Mesendoderm (in vitro differentiated cells): ENCODE data around the gene MRPS2.

Experiments
- DNase-seq: peaks from one replicate; pipeline ENCODE4 v3.0.0; 2013
- H2AK5ac ChIP-seq: 2 replicates; pipeline ENCODE4 v1.6.1; 2013; ENCODE audit warnings: low read length, inconsistent platforms
- H2BK120ac ChIP-seq: 2 replicates; pipeline ENCODE4 v1.6.1; 2013; ENCODE audit warnings: low read depth, mild to moderate bottlenecking, low read length, moderate library complexity, mixed read lengths
- H2BK15ac ChIP-seq: replicated peaks from 2 replicates; pipeline ENCODE4 v1.6.1; 2013; ENCODE audit warnings: low read depth, mild to moderate bottlenecking, moderate library complexity
- H2BK5ac ChIP-seq: 2 replicates; pipeline ENCODE4 v1.6.1; 2013; ENCODE audit warnings: low read length, inconsistent platforms
- H3K18ac ChIP-seq: 2 replicates; pipeline ENCODE4 v1.6.1; 2013; ENCODE audit warnings: mild to moderate bottlenecking, low read length, mixed read lengths
- H3K23ac ChIP-seq: one replicate; pipeline ENCODE4 v1.6.1; 2013; ENCODE audit warnings: low read length
- H3K27ac ChIP-seq: 2 replicates; pipeline ENCODE4 v1.5.1; 2013; ENCODE audit warnings: low read depth, mild to moderate bottlenecking, inconsistent platforms, low read length, moderate library complexity
- H3K27me3 ChIP-seq: 2 replicates; pipeline ENCODE4 v1.6.1; 2013; ENCODE audit warnings: low read length, control low read depth, mild to moderate bottlenecking, inconsistent platforms; ENCODE audit not compliant: insufficient read depth, poor library complexity
- H3K36me3 ChIP-seq: 2 replicates; pipeline ENCODE4 v1.6.1; 2013; ENCODE audit warnings: low read length, inconsistent platforms; ENCODE audit not compliant: control insufficient read depth, insufficient read depth
- H3K4ac ChIP-seq: one replicate; pipeline ENCODE4 v1.6.1; 2013; ENCODE audit warnings: low read depth, mild to moderate bottlenecking, low read length, moderate library complexity
- H3K4me1 ChIP-seq: 2 replicates; pipeline ENCODE4 v1.6.1; 2013; ENCODE audit warnings: low read depth, low read length, inconsistent platforms; ENCODE audit not compliant: control insufficient read depth
- H3K4me2 ChIP-seq: 2 replicates; pipeline ENCODE4 v1.6.1; 2013; ENCODE audit warnings: low read length
- H3K4me3 ChIP-seq: 2 replicates; pipeline ENCODE4 v1.5.1; 2013; ENCODE audit warnings: mild to moderate bottlenecking, low read length
- H3K56ac ChIP-seq: one replicate; pipeline ENCODE4 v1.6.1; 2013; ENCODE audit warnings: low read length
- H3K79me1 ChIP-seq: 2 replicates; pipeline ENCODE4 v1.6.1; 2013; ENCODE audit warnings: low read length, inconsistent platforms
- H3K79me2 ChIP-seq: 2 replicates; pipeline ENCODE4 v1.6.1; 2013; ENCODE audit warnings: mild to moderate bottlenecking, low read length; ENCODE audit not compliant: control insufficient read depth, insufficient read depth
- H3K9ac ChIP-seq: 2 replicates; pipeline ENCODE4 v1.6.1; 2013; ENCODE audit warnings: low read length, inconsistent platforms
- H4K5ac ChIP-seq: one replicate; pipeline ENCODE4 v1.6.1; 2013; ENCODE audit warnings: low read length
- H4K8ac ChIP-seq: one replicate; pipeline ENCODE4 v1.6.1; 2013; ENCODE audit warnings: low read depth, mild to moderate bottlenecking, control low read depth, low read length, moderate library complexity
- WGBS: extraction: QIAGEN DNeasy Blood & Tissue Kit; methylation state at CpG from one replicate; pipeline ENCODE4 v1.1.7; 2013; ENCODE audit warnings: low lambda C conversion rate, missing lambda C conversion rate; ENCODE audit not compliant: insufficient coverage; ENCODE audit errors: extremely low coverage; 5-methylcytosine and 5-hydroxymethylcytosine counted together

MRPS2 gene

GRCh38 chr9:135478191-135478590 lies 22.3 kb upstream of the MRPS2 start:
- no peak overlapping the region for H3K4me3 ChIP-seq
- no peak overlapping the region for H2BK15ac ChIP-seq
- no peak for DNase-seq
- H2AK5ac ChIP-seq: no peak overlapping the region
- no peak overlapping the region for H3K23ac ChIP-seq
- no peak overlapping the region for H3K4me2 ChIP-seq
- H3K27ac ChIP-seq: no peak overlapping the region
- H4K5ac ChIP-seq: no peak overlapping the region
- H3K9ac ChIP-seq: no peak overlapping the region
- WGBS: no CpG with 5 or more reads among the region's 10 CpGs
- no peak overlapping the region for H2BK120ac ChIP-seq
- H4K8ac ChIP-seq: no peak overlapping the region
- H3K79me2 ChIP-seq: peaks cover 3% of the 10 kb centered on the region
- H3K4ac ChIP-seq: no peak overlapping the region
- H3K79me1 ChIP-seq: peaks cover 3% of the 10 kb centered on the region
- no peaks in the 10 kb centered on the region for H3K4me1 ChIP-seq
- peaks cover 2% of the 10 kb centered on the region for H3K36me3 ChIP-seq
- H3K18ac ChIP-seq: no peak overlapping the region
- H2BK5ac ChIP-seq: no peak overlapping the region
- no peaks in the 10 kb centered on the region for H3K27me3 ChIP-seq
- no peak overlapping the region for H3K56ac ChIP-seq

DNA sequence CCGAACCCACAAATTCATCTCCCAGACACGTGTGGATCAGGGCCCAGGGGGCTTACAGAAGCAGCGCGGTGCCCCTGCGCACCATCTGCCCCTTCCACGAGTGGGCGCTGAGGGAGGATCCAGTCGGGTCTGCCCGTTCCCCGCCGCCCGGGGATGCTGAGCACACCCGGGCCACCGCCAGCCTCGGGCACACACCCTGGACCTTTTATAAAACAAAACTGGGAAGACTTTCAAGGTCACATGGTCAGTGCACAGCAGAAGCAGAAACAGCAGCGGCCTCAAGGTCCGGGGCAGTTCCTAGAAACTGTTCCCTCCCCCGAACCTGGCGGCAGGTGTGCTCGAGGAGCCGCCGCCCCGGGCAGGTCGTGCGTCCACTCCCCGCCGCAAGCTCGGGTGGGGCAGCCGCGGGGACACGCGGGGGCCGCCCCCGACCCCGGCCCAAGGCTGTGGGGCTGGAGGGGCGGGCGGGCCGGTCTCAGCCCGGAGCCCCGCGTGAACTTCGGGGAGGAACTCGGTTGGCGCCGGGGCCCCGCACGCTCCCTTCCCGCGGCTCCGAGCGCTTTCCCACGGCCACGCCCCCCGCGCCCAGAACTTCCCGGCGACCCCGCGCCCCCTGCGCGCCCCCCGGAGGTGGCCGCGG lies 21.5 kb upstream of the MRPS2 start:
- Histone ChIP-seq H3K27ac (no peak overlapping the region), H2AK5ac (no peak overlapping the region)

GRCh38 chr9:135479469-135480052 lies 20.9 kb upstream of the MRPS2 start, which contains the start of gene PPP1R26:
PPP1R26 (plus strand) TSS chr9:135479782; CDS start chr9:135484511, 4,729 bp downstream.
- Histone ChIP-seq H2BK15ac (no peak within 1 kb of the TSS), H3K4me1 (no peaks in the 10 kb centered on the region), H3K56ac (peak within 1 kb of the TSS; percentile 94), H2AK5ac (no peak within 1 kb of the TSS), H3K79me2 (peaks cover 3% of the 10 kb centered on the region), H3K4me3 (peak within 1 kb of the TSS; percentile 81), H4K5ac (no peak within 1 kb of the TSS), H3K18ac (peak within 1 kb of the TSS; percentile 94), H2BK120ac (peak within 1 kb of the TSS; percentile 29), H3K4ac (peak within 1 kb of the TSS; percentile 77), H3K27ac (peak within 1 kb of the TSS; percentile 27), H2BK5ac (no peak within 1 kb of the TSS), H3K9ac (peak within 1 kb of the TSS; percentile 95), H3K27me3 (no peaks in the 10 kb centered on the region), H3K23ac (peak within 1 kb of the TSS; percentile 89), H3K36me3 (peaks cover 5% of the 10 kb centered on the region), H4K8ac (peak within 1 kb of the TSS; percentile 87), H3K79me1 (peaks cover 3% of the 10 kb centered on the region), H3K4me2 (peak within 1 kb of the TSS; percentile 80)
- no CpG with 5 or more reads among the region's 103 CpGs for WGBS
- no peak for DNase-seq

More for the DNA sequence above, 21.5 kb upstream of the MRPS2 start:
- Histone ChIP-seq H3K4me3 (no peak overlapping the region), H3K27me3 (no peaks in the 10 kb centered on the region), H3K9ac (peak overlapping the region; percentile 44), H3K56ac (peak overlapping the region; percentile 67), H3K18ac (peak overlapping the region; percentile 94), H3K4me1 (no peaks in the 10 kb centered on the region), H4K5ac (no peak overlapping the region), H3K79me1 (peaks cover 3% of the 10 kb centered on the region), H3K79me2 (peaks cover 3% of the 10 kb centered on the region), H3K23ac (no peak overlapping the region), H4K8ac (no peak overlapping the region), H3K36me3 (peaks cover 5% of the 10 kb centered on the region), H2BK120ac (no peak overlapping the region), H3K4ac (peak overlapping the region; percentile 26), H2BK15ac (no peak overlapping the region), H2BK5ac (no peak overlapping the region), H3K4me2 (peak overlapping the region; percentile 25)
- no CpG with 5 or more reads among the region's 64 CpGs for WGBS
- DNase-seq: peak; percentile 45

- H3K27me3 ChIP-seq: no peaks in the 10 kb centered on the region
- peaks cover 3% of the 10 kb centered on the region for H3K79me1 ChIP-seq
- no peak overlapping the region for H4K5ac ChIP-seq
- H2BK15ac ChIP-seq: no peak overlapping the region
- H3K18ac ChIP-seq: peak overlapping the region; percentile 94
- no peak overlapping the region for H2AK5ac ChIP-seq
- H3K9ac ChIP-seq: peak overlapping the region; percentile 95
- peak overlapping the region; percentile 81 for H3K4me3 ChIP-seq
- WGBS: no CpG with 5 or more reads among the region's 76 CpGs
- peak; percentile 75 for DNase-seq
- peak overlapping the region; percentile 27 for H3K27ac ChIP-seq
- H2BK5ac ChIP-seq: no peak overlapping the region
- peaks cover 5% of the 10 kb centered on the region for H3K36me3 ChIP-seq
- H3K79me2 ChIP-seq: peaks cover 3% of the 10 kb centered on the region
- H3K56ac ChIP-seq: peak overlapping the region; percentile 94
- peak overlapping the region; percentile 29 for H2BK120ac ChIP-seq
- H3K4me1 ChIP-seq: no peaks in the 10 kb centered on the region
- H3K4me2 ChIP-seq: peak overlapping the region; percentile 80
- H4K8ac ChIP-seq: peak overlapping the region; percentile 87
- peak overlapping the region; percentile 77 for H3K4ac ChIP-seq
- peak overlapping the region; percentile 89 for H3K23ac ChIP-seq
Observed at GRCh38 chr9:135480071-135480939, 20.2 kb upstream of the MRPS2 start.

GRCh38 chr9:135480940-135481310 lies 19.6 kb upstream of the MRPS2 start:
- no peak for DNase-seq

More at GRCh38 chr9:135480940-135481310, 19.6 kb upstream of the MRPS2 start:
- H3K27ac ChIP-seq: no peak overlapping the region
- H3K18ac ChIP-seq: no peak overlapping the region
- H3K56ac ChIP-seq: peak overlapping the region; percentile 94
- no peaks in the 10 kb centered on the region for H3K27me3 ChIP-seq
- no peak overlapping the region for H2BK120ac ChIP-seq
- no peak overlapping the region for H2BK15ac ChIP-seq
- peak overlapping the region; percentile 80 for H3K4me2 ChIP-seq
- H3K23ac ChIP-seq: no peak overlapping the region
- no peak overlapping the region for H4K8ac ChIP-seq
- peaks cover 3% of the 10 kb centered on the region for H3K79me2 ChIP-seq
- peaks cover 3% of the 10 kb centered on the region for H3K79me1 ChIP-seq
- H2BK5ac ChIP-seq: no peak overlapping the region
- no peak overlapping the region for H4K5ac ChIP-seq
- no peaks in the 10 kb centered on the region for H3K4me1 ChIP-seq
- H3K36me3 ChIP-seq: peaks cover 5% of the 10 kb centered on the region
- WGBS: no CpG with 5 or more reads among the region's 11 CpGs
- no peak overlapping the region for H2AK5ac ChIP-seq
- H3K9ac ChIP-seq: peak overlapping the region; percentile 95
- no peak overlapping the region for H3K4ac ChIP-seq
- H3K4me3 ChIP-seq: peak overlapping the region; percentile 81
